Uterus (tissue), 2 donors: ENCODE results near the gene HEXA.

Source experiments
- CTCF ChIP-seq, 4 experiments: fragments of 200-600 bp in 2 of 4; fragments of 450-650 bp in 2 of 4; sonication (generic) in 2 of 4; IDR thresholded peaks; one replicate each; pipeline ENCODE4 v1.5.1; 2016 to 2019; ENCODE audit warnings: antibody characterized with exemption in 4 of 4, mild to moderate bottlenecking in 2 of 4, moderate library complexity in 1 of 4
- POLR2A ChIP-seq, 2 donors: fragments of 450-650 bp; IDR thresholded peaks; one replicate each; pipeline ENCODE4 v1.6.1; 2016; ENCODE audit warnings: antibody characterized with exemption in 2 of 2, mild to moderate bottlenecking in 1 of 2, moderate library complexity in 1 of 2

- no peak for TF ChIP-seq CTCF (IDR thresholded peaks at IDR 0.05)
- TF ChIP-seq POLR2A (IDR thresholded peaks at IDR 0.05): no peak
Observed at GRCh38 chr15:72338148-72338547, 37.7 kb downstream of the HEXA start.
